Colonic mucosa (tissue), 4 donors: ENCODE data around the gene OGFR. TPM values are rescaled to one million over a fixed set of nuclear protein-coding genes. Genes with fewer than 3 reads are reported as not detected.
A peak's percentile ranks its signal among the peaks of the same experiment; 100 is the strongest.

Source experiments
- DNase-seq: peaks from one replicate; pipeline ENCODE4 v3.0.0-alpha.2; 2020
- H3K27ac ChIP-seq: fragments of 200-600 bp; one replicate; pipeline ENCODE4 v1.8.0; 2021
- H3K27me3 ChIP-seq: fragments of 200-600 bp; one replicate; pipeline ENCODE4 v1.8.0; 2021
- H3K36me3 ChIP-seq: fragments of 200-600 bp; one replicate; pipeline ENCODE4 v1.8.0; 2021
- H3K4me1 ChIP-seq: fragments of 200-600 bp; one replicate; pipeline ENCODE4 v1.8.0; 2021; ENCODE audit warnings: mild to moderate bottlenecking
- H3K4me3 ChIP-seq: fragments of 200-600 bp; one replicate; pipeline ENCODE4 v1.8.0; 2021
- H3K9ac ChIP-seq, 2 donors: one replicate each; pipeline ENCODE4 v1.7.0; 2013; ENCODE audit warnings: control low read depth in 2 of 2, low read depth in 2 of 2, low read length in 2 of 2
- H3K9me3 ChIP-seq: fragments of 200-600 bp; one replicate; pipeline ENCODE4 v1.8.0; 2021
- intact Hi-C: fragments of 100-400 bp; cut with DNase I; formaldehyde crosslinking; loops from one replicate; pipeline ENCODE4 v1.14.1; 2022
- total RNA-seq, 2 donors: library from RNA; stranded (reverse); fragmentation: NEBNext Ultra II Directional in 1 of 2; extraction: Animal tissue kit (Norgen Biotek cat#: 25700) in 1 of 2; gene quantifications; one replicate each; pipeline ENCODE4 v1.2.1, GENCODE V29; 2021
- TF ChIP-seq, protein P1 (sequence below): fragments of 200-600 bp; IDR thresholded peaks from one replicate; pipeline ENCODE4 v1.8.0; 2022; ENCODE audit warnings: antibody characterized with exemption, mild to moderate bottlenecking
- donor health status: healthy.
- donor health status: DM: no; HTN: no; CAD: no.
- donor health status: DM: no; HTN: no; CAD: no.

The OGFR gene
- total RNA-seq, 2 donors from 2014 or later = 36.3 to 36.8 TPM

DNA sequence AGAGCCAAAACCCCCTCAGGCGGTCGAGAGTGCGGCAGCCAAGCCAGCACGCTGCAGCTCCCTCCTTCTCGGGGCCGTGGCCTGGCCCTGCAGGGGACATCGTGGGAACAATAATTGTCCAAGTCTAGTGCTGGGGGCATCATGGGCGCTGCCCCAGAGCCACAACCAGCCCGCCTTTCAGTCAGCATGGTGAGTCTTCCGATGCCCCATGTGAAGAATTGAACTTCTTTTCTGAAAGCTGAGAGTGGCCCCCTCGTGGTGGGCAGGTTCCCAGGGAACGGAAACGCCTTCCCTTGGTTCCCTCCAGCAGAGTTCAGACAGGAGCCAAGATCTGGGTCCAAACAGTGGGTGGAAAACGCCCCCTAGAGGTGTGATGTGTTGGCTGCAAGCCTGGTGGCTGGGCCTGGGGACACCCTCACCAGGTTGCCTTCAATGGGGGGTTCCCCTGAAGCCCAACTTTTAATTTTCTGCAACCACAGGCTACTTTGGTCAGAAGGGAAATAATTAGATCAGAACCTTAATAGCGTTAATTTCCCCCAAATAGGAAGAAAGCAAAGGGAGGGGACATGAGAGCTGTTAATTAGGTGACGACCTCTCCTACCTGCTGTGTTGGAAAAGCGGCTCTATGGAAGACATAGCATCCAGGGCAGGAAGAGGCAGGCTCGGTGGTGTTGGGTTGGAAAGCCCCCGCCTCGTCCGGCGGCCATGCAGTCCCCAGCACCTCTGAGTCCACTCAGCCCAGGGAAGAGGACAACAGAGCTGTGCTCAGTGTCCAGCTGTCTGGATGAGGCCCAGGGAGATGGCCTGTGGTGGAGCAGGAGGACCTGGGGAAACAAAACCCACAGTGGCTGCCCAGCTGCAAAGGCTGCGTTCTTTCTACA lies 13.1 kb upstream of the OGFR start:
- no peaks in the 10 kb centered on the region for H3K9me3 ChIP-seq
- TF ChIP-seq, protein P1, sequence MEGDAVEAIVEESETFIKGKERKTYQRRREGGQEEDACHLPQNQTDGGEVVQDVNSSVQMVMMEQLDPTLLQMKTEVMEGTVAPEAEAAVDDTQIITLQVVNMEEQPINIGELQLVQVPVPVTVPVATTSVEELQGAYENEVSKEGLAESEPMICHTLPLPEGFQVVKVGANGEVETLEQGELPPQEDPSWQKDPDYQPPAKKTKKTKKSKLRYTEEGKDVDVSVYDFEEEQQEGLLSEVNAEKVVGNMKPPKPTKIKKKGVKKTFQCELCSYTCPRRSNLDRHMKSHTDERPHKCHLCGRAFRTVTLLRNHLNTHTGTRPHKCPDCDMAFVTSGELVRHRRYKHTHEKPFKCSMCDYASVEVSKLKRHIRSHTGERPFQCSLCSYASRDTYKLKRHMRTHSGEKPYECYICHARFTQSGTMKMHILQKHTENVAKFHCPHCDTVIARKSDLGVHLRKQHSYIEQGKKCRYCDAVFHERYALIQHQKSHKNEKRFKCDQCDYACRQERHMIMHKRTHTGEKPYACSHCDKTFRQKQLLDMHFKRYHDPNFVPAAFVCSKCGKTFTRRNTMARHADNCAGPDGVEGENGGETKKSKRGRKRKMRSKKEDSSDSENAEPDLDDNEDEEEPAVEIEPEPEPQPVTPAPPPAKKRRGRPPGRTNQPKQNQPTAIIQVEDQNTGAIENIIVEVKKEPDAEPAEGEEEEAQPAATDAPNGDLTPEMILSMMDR = peak; percentile 89
- no peak overlapping the region for H3K27ac ChIP-seq
- H3K4me3 ChIP-seq = no peak overlapping the region
- peak; percentile 82 for DNase-seq
- intact Hi-C loops = loop anchor here (1.0 to 2.0 kb wide), 2 partner anchors 123 to 291 kb away; no protein-coding TSS in a partner anchor
- no peaks in the 10 kb centered on the region for H3K36me3 ChIP-seq
- no peaks in the 10 kb centered on the region for H3K27me3 ChIP-seq
- H3K9ac ChIP-seq = peak overlapping the region in 1 of 2 donors; percentile 12
- peaks cover 4% of the 10 kb centered on the region for H3K4me1 ChIP-seq

DNA sequence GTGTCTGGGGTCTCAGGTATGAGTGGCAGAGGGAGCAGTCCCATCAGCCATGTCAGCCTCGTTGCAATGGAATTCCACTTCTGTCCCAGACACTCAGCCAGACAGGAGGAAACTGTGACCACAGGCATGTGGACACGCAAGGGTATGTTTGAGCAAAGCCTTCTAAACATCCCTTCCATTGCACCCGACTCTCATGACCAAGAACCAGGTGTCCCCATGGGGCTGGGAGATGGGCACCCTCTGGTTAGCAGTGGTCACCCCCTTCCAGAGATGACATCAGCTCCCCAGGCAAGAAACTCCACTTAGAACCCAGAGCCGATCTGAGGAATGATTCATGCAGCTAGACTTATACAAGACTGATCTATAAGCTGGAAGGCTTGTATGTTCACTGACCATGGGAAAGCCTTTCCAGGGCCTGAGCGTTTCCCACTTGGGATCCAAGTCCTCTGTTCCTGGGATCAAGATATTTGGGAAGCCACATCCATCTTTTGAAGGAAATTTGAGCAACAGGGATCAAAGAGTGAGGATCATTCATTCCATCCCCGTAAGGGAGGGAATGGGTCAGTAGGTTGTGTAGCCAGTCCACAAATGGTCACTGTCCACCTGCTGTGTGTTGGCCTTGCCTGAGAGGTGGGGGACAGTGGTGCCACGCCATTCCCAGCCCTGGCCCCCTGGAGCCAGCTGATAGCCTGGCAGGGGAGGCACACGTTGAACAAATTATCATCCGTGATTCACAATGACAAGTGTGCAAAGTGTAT lies 12.3 kb upstream of the OGFR start:
- H3K9me3 ChIP-seq = no peaks in the 10 kb centered on the region
- no peak overlapping the region for H3K4me3 ChIP-seq
- no peaks in the 10 kb centered on the region for H3K27me3 ChIP-seq
- H3K27ac ChIP-seq = no peak overlapping the region
- H3K36me3 ChIP-seq = no peaks in the 10 kb centered on the region
- H3K9ac ChIP-seq = peak overlapping the region; percentile 12 to 17
- DNase-seq = no peak
- peaks cover 8% of the 10 kb centered on the region for H3K4me1 ChIP-seq
- TF ChIP-seq, protein P1 = no peak
- intact Hi-C loops = no loop called here

DNA sequence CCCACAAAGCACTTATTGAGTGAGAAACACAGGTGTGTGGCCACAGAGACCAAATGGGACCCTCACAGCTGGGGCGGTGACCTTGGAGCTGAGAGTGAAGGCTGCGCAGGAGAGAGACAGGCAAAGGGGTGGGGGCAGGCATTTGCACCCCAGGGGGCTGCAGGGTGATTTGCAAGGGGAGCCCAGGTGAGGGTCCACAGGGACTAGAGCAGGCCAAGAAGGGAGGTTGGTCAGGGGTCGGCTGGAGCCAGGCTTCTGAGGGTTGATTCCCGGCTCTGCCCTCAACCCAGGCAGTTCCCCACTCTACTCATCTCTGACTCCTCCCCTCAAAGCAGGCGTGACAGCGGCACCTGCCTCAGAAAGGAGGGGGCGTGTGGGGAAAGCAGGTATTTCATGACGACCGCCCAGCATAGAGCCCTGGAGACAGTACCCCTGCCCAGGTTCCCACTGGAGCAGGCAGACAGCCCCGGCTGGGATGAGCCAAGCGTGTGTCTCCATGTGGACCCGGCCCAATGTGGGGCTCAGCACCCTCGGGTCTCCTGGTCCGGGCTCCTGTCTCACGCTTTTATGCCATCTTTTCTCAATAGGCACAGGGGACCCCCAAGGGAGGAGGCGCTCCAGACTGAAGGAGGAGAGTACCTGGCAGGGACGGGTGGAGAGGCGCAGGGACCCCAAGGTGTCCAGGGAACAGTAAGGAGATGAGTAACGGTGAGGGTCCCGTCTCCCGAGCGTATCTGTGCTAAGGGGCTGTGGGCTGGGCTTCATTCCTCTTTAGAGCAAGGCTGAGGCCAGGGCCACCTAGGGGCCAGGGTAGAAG lies 11.5 kb upstream of the OGFR start:
- Histone ChIP-seq H3K9ac (peak overlapping the region; percentile 76 to 77), H3K27ac (peak overlapping the region; percentile 83), H3K36me3 (no peaks in the 10 kb centered on the region), H3K27me3 (no peaks in the 10 kb centered on the region), H3K4me3 (peak overlapping the region; percentile 14), H3K4me1 (peaks cover 15% of the 10 kb centered on the region), H3K9me3 (no peaks in the 10 kb centered on the region)
- DNase-seq = no peak
- intact Hi-C loops = no loop called here
- TF ChIP-seq, protein P1 = no peak

DNA sequence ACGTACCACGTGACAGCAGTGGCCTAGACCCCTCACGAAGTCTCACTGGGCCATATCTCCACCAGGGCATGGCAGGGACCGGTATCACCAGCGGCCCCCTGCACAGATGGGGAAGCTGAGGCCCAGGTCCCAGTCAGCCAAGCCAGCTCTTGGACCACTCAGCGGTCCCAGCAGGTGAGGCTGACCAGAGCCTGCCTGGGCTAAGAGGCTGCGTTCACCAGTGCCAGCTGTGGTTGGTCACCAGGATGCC lies 11.0 kb upstream of the OGFR start:
- no peaks in the 10 kb centered on the region for H3K9me3 ChIP-seq
- intact Hi-C loops = no loop called here
- H3K27ac ChIP-seq = peak overlapping the region; percentile 83
- DNase-seq = peak; percentile 39
- H3K9ac ChIP-seq = peak overlapping the region; percentile 76 to 77
- H3K27me3 ChIP-seq = no peaks in the 10 kb centered on the region
- H3K4me3 ChIP-seq = peak overlapping the region; percentile 14
- H3K36me3 ChIP-seq = no peaks in the 10 kb centered on the region
- TF ChIP-seq, protein P1 = no peak
- H3K4me1 ChIP-seq = peaks cover 18% of the 10 kb centered on the region
